Esophagus muscularis mucosa (tissue), 4 donors: Measurements from ENCODE around the gene PLEKHA6. TPM values are rescaled to one million over a fixed set of nuclear protein-coding genes. Genes with fewer than 3 reads are reported as not detected.

ENCODE experiments used
- DNase-seq: peaks from one replicate; pipeline ENCODE4 v3.0.0-alpha.2; 2017; ENCODE audit errors: extremely low spot score
- H3K27ac ChIP-seq, 4 donors: fragments of 200-600 bp; sonication (generic); replicated peaks in 1 of 4; 1 replicate in 3 of 4; 2 replicates in 1 of 4; pipeline ENCODE4 v1.5.1; 2016 to 2019; ENCODE audit warnings: mild to moderate bottlenecking in 1 of 4
- H3K27me3 ChIP-seq, 4 donors: fragments of 200-600 bp; sonication (generic); one replicate each; pipeline versions ENCODE4 v1.5.1 to v1.6.0; 2016 to 2019
- H3K36me3 ChIP-seq, 4 donors: fragments of 200-600 bp; sonication (generic); one replicate each; pipeline ENCODE4 v1.5.1; 2016 to 2019
- H3K4me1 ChIP-seq, 4 donors: fragments of 200-600 bp; sonication (generic); one replicate each; pipeline ENCODE4 v1.5.1; 2016 to 2019
- H3K4me3 ChIP-seq, 4 donors: fragments of 200-600 bp; sonication (generic); 1 replicate in 2 of 4; 2 replicates in 2 of 4; pipeline ENCODE4 v1.5.1; 2016 to 2019; ENCODE audit warnings: mild to moderate bottlenecking in 4 of 4, moderate library complexity in 1 of 4
- H3K9me3 ChIP-seq, 4 donors: fragments of 200-600 bp; sonication (generic); 1 replicate in 3 of 4; 2 replicates in 1 of 4; pipeline ENCODE4 v1.5.1; 2016 to 2019
- EP300 ChIP-seq: sonication (generic); formaldehyde crosslinking; IDR thresholded peaks from one replicate; pipeline ENCODE4 v1.6.1; 2017; ENCODE audit warnings: antibody characterized with exemption
- POLR2A ChIP-seq: fragments of 450-650 bp; IDR thresholded peaks from one replicate; pipeline ENCODE4 v1.6.1; 2017; ENCODE audit warnings: antibody characterized with exemption, moderate library complexity, mild to moderate bottlenecking, low read depth
- POLR2AphosphoS5 ChIP-seq, 2 donors: sonication (generic); formaldehyde crosslinking; IDR thresholded peaks; one replicate each; pipeline ENCODE4 v1.6.1; 2017; ENCODE audit warnings: antibody characterized with exemption in 2 of 2
- WGBS: methylation state at CpG from one replicate; pipeline ENCODE4 v1.1.5; 2018; 5-methylcytosine and 5-hydroxymethylcytosine counted together
- intact Hi-C: fragments of 100-400 bp; cut with DNase I; formaldehyde crosslinking; loops from one replicate; pipeline ENCODE4 v1.15.1; 2023
- total RNA-seq, 4 donors: library from RNA; depleted of rRNA; stranded (reverse); fragments of >200 nt; gene quantifications; one replicate each; pipeline versions ENCODE4 v1.1.0 to v1.2.1, GENCODE V29; 2016
- TF ChIP-seq, protein P1 (sequence below), 3 experiments: fragments of 200-600 bp in 2 of 3; fragments of 450-650 bp in 1 of 3; sonication (generic) in 2 of 3; IDR thresholded peaks; one replicate each; pipeline ENCODE4 v1.5.1; 2017 to 2019; ENCODE audit warnings: antibody characterized with exemption in 3 of 3, mild to moderate bottlenecking in 2 of 3, moderate library complexity in 1 of 3

Gene PLEKHA6
- total RNA-seq, 4 donors from 2014 or later: 11.9 to 22.4 (median 15.9) TPM

DNA sequence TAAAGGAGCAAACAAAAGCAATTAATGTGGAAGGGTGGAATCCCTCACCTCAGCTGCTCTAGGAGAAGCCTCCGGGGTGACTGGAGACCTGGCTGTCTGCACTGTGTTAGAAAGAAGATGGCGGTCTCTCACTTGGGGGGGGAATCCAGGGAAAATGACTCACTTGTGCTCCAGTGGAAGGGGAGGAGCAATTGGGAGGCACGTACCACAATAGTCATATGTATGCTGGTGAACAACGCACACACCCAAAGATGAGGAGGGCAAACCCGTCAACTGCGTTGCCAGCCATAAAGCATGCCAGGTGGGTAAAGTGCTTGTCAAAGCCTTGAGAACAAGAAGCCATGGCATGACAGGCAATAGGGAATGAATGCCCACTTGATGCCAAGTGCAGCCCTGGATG is 22.1 kb downstream of the PLEKHA6 start:
- H3K27me3 ChIP-seq: peaks cover 0 to 44% (median 0%) of the 10 kb centered on the region in 4 donors
- H3K27ac ChIP-seq: no peak overlapping the region
- TF ChIP-seq POLR2A: no peak
- H3K36me3 ChIP-seq: no peaks in the 10 kb centered on the region
- intact Hi-C loops: no loop called here
- no peak overlapping the region for H3K4me3 ChIP-seq
- H3K4me1 ChIP-seq: peaks cover 5 to 39% (median 25%) of the 10 kb centered on the region in 4 donors
- 95% methylated on average over 3 of the region's 6 CpGs for WGBS
- DNase-seq: no peak
- no peaks in the 10 kb centered on the region for H3K9me3 ChIP-seq

DNA sequence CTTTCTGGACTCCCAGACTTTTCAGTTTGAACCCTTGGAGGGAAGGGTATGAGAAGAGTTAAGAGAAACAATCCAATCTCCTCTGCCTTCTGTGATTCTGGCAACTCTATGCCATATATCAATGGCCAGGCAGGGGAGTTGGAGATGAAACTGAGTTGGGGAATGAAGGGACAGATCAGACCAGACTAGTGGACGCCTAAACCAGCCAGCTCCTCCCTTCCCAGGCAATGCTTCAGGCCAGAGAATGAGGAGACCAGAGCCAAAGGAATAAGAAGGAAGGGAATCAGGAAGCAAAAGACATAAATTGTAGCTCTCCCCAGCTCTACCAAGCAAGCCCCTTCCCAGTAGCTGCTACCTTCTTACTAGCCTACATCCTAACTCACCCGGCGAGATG is 22.7 kb downstream of the PLEKHA6 start:
- Histone ChIP-seq H3K4me3 (no peak overlapping the region), H3K27ac (no peak overlapping the region), H3K36me3 (no peaks in the 10 kb centered on the region), H3K9me3 (no peaks in the 10 kb centered on the region), H3K4me1 (peaks cover 5 to 40% (median 25%) of the 10 kb centered on the region in 4 donors), H3K27me3 (peaks cover 0 to 50% (median 0%) of the 10 kb centered on the region in 4 donors)
- intact Hi-C loops: no loop called here
- TF ChIP-seq, protein P1, sequence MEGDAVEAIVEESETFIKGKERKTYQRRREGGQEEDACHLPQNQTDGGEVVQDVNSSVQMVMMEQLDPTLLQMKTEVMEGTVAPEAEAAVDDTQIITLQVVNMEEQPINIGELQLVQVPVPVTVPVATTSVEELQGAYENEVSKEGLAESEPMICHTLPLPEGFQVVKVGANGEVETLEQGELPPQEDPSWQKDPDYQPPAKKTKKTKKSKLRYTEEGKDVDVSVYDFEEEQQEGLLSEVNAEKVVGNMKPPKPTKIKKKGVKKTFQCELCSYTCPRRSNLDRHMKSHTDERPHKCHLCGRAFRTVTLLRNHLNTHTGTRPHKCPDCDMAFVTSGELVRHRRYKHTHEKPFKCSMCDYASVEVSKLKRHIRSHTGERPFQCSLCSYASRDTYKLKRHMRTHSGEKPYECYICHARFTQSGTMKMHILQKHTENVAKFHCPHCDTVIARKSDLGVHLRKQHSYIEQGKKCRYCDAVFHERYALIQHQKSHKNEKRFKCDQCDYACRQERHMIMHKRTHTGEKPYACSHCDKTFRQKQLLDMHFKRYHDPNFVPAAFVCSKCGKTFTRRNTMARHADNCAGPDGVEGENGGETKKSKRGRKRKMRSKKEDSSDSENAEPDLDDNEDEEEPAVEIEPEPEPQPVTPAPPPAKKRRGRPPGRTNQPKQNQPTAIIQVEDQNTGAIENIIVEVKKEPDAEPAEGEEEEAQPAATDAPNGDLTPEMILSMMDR (IDR thresholded peaks at IDR 0.05): no peak
- no peak for TF ChIP-seq EP300
- no peak for TF ChIP-seq POLR2AphosphoS5 (IDR thresholded peaks at IDR 0.05)
- no peak for TF ChIP-seq POLR2A
- no peak for DNase-seq
- 89% methylated on average over 3 of the region's 3 CpGs for WGBS

DNA sequence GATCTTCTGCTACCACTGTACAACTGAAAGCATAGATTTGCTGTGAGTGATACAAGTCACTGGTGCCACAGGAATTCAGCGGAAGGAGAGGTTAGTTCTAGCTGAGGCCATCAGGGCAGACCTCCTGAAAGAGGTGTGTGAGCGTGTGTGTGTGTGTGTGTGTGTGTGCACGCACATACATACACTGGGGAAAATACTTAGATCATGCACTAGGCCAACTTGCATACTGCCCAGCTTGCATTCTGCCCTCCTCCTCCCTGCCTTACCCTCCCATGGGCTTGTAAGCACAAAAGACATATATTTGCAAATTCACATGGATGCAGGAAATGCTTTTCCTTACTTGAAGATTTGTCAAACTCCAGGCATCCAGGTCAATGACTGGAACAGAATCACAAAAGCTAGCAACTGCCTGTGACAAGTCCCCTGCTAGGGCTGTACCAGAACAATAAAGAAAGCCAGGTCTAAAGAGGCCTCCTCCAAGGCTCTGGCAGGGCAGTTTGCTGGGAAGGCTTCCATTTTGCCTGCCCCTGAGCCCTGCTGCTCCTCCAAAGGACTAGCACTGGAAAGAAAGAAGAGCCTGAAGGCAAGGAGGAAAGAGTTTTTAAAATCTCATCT is 23.2 kb downstream of the PLEKHA6 start:
- intact Hi-C loops: no loop called here
- no peak overlapping the region for H3K27ac ChIP-seq
- WGBS: 94% methylated on average over 3 of the region's 3 CpGs
- no peaks in the 10 kb centered on the region for H3K9me3 ChIP-seq
- H3K4me1 ChIP-seq: peaks cover 5 to 40% (median 25%) of the 10 kb centered on the region in 4 donors
- no peak for DNase-seq
- no peak overlapping the region for H3K4me3 ChIP-seq
- no peak for TF ChIP-seq EP300
- no peak for TF ChIP-seq POLR2A
- no peak for TF ChIP-seq POLR2AphosphoS5 (IDR thresholded peaks at IDR 0.05)
- TF ChIP-seq, protein P1 (IDR thresholded peaks at IDR 0.05): no peak
- peaks cover 0 to 54% (median 0%) of the 10 kb centered on the region in 4 donors for H3K27me3 ChIP-seq
- H3K36me3 ChIP-seq: no peaks in the 10 kb centered on the region

DNA sequence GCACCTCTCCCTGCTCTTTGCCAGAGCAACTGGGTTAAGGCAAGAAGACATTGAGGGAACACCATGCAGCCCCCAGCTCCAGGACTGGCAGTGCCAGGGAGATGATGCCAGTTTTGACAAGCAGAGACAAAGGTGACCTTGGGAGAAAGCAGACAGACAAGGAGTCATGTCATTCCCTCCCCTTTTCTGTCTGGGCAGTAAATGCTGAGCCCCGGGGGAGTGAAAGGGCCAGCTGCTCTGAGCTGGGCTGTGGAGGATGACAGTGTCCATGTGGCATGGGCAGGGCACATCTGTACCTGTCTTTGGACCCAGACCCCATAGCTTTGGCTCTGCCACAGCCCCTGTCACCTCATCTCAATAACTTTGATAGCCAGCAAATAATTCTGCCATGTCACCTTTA is 24.2 kb downstream of the PLEKHA6 start:
- no peak for DNase-seq
- TF ChIP-seq POLR2AphosphoS5 (IDR thresholded peaks at IDR 0.05): no peak
- TF ChIP-seq, protein P1 (IDR thresholded peaks at IDR 0.05): no peak
- no peak for TF ChIP-seq EP300
- intact Hi-C loops: no loop called here
- Histone ChIP-seq H3K27ac (no peak overlapping the region), H3K4me3 (no peak overlapping the region), H3K4me1 (peaks cover 5 to 40% (median 25%) of the 10 kb centered on the region in 4 donors), H3K27me3 (peaks cover 0 to 63% (median 0%) of the 10 kb centered on the region in 4 donors), H3K9me3 (no peaks in the 10 kb centered on the region), H3K36me3 (no peaks in the 10 kb centered on the region)
- WGBS: no CpG with 5 or more reads among the region's 1 CpG

DNA sequence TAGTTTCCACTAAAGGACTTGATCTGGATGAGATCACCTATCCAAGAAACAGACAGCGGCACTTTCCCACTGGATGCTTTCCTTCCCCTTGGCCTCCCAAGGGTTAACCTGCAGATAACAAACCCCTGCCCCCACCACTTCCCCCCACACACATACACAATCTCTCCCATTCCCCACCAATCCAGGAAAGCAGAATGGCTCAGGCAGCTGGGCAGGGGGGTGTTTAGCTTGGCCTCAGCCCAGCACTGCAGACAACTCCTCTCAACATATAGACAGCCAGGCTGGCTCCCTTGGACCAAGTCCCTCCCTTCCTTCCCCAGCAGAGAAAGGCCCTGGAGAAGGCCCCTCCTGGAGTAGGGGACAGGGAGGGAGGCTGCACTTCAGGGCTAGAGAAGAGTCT is 24.6 kb downstream of the PLEKHA6 start:
- no peaks in the 10 kb centered on the region for H3K9me3 ChIP-seq
- H3K27ac ChIP-seq: no peak overlapping the region
- WGBS: 87% methylated on average over 1 of the region's 1 CpG
- no peaks in the 10 kb centered on the region for H3K36me3 ChIP-seq
- TF ChIP-seq EP300: no peak
- no peak for TF ChIP-seq POLR2AphosphoS5 (IDR thresholded peaks at IDR 0.05)
- no peak for TF ChIP-seq POLR2A
- TF ChIP-seq, protein P1 (IDR thresholded peaks at IDR 0.05): no peak
- intact Hi-C loops: no loop called here
- no peak for DNase-seq
- H3K4me1 ChIP-seq: peaks cover 5 to 37% (median 23%) of the 10 kb centered on the region in 4 donors
- H3K4me3 ChIP-seq: no peak overlapping the region
- peaks cover 0 to 67% (median 0%) of the 10 kb centered on the region in 4 donors for H3K27me3 ChIP-seq
